HepG2 (cell line): ENCODE results near the gene STX1B. TPM values are rescaled to one million over a fixed set of nuclear protein-coding genes. Genes with fewer than 3 reads are reported as not detected.

Experiments used
- AKAP8 ChIP-seq: sonication (generic); formaldehyde crosslinking; IDR thresholded peaks from 2 replicates; pipeline ENCODE4 v1.5.1; 2020; ENCODE audit warnings: mild to moderate bottlenecking, missing genetic modification reagents
- DPF2 ChIP-seq: sonication (generic); formaldehyde crosslinking; IDR thresholded peaks from 2 replicates; pipeline ENCODE4 v1.4.0; 2020; ENCODE audit warnings: mild to moderate bottlenecking, low read depth, missing genetic modification reagents, borderline replicate concordance
- FOXP1 ChIP-seq, 2 experiments: fragments of 450-650 bp in 1 of 2; IDR thresholded peaks; 2 replicates each; pipeline ENCODE4 v1.6.1; 2017 to 2018; ENCODE audit warnings: antibody characterized with exemption in 1 of 2
- GABPA ChIP-seq, 2 experiments: IDR thresholded peaks; 2 replicates each; pipeline ENCODE4 v1.6.1; 2011 to 2016; ENCODE audit warnings: low read depth in 2 of 2, low read length in 1 of 2, missing biosample characterization in 1 of 2, missing genetic modification characterization in 1 of 2
- HNRNPK ChIP-seq: fragments of 200-400 bp; formaldehyde crosslinking; IDR thresholded peaks from 2 replicates; pipeline ENCODE4 v1.6.1; 2018; ENCODE audit warnings: low read length, low read depth, moderate library complexity, mild to moderate bottlenecking; ENCODE audit not compliant: poor library complexity, severe bottlenecking
- IKZF4 ChIP-seq: sonication (generic); formaldehyde crosslinking; IDR thresholded peaks from 2 replicates; pipeline ENCODE4 v1.5.1; 2020; ENCODE audit warnings: borderline replicate concordance, mild to moderate bottlenecking, low read depth, missing genetic modification reagents; ENCODE audit errors: not compliant biosample characterization
- MIER3 ChIP-seq: IDR thresholded peaks from 2 replicates; pipeline ENCODE4 v1.6.1; 2016; ENCODE audit warnings: missing compliant biosample characterization, borderline replicate concordance
- NFATC3 ChIP-seq: sonication (generic); formaldehyde crosslinking; IDR thresholded peaks from 2 replicates; pipeline ENCODE4 v1.5.1; 2020; ENCODE audit warnings: mild to moderate bottlenecking, missing genetic modification reagents
- NFE2L2 ChIP-seq: fragments of 150-350 bp; IDR thresholded peaks from 2 replicates; pipeline ENCODE4 v1.6.1; 2014; ENCODE audit warnings: low read length
- NFIC ChIP-seq: IDR thresholded peaks from 2 replicates; pipeline ENCODE4 v1.6.1; 2012; ENCODE audit warnings: mild to moderate bottlenecking, low read length, inconsistent platforms
- RBM22 ChIP-seq: fragments of 200-400 bp; formaldehyde crosslinking; optimal IDR thresholded peaks from 2 replicates; pipeline ENCODE3; 2017; ENCODE audit warnings: mild to moderate bottlenecking, low read length, moderate library complexity
- RFXANK ChIP-seq: IDR thresholded peaks from 2 replicates; pipeline ENCODE4 v1.6.1; 2016
- TARDBP ChIP-seq: sonication (generic); formaldehyde crosslinking; IDR thresholded peaks from 2 replicates; pipeline ENCODE4 v1.8.0; 2022; ENCODE audit warnings: mild to moderate bottlenecking, missing genetic modification reagents
- TBP ChIP-seq: sonication (generic); formaldehyde crosslinking; IDR thresholded peaks from 2 replicates; pipeline ENCODE4 v1.5.0; 2020; ENCODE audit warnings: missing genetic modification reagents
- TRAFD1 ChIP-seq: sonication (generic); formaldehyde crosslinking; IDR thresholded peaks from 2 replicates; pipeline ENCODE4 v1.5.1; 2020; ENCODE audit warnings: missing genetic modification reagents, mild to moderate bottlenecking, borderline replicate concordance
- ZFP37 ChIP-seq: sonication (generic); formaldehyde crosslinking; IDR thresholded peaks from 2 replicates; pipeline ENCODE4 v1.4.0; 2020; ENCODE audit warnings: missing genetic modification reagents, borderline replicate concordance
- ZNF10 ChIP-seq: sonication (generic); formaldehyde crosslinking; IDR thresholded peaks from 2 replicates; pipeline ENCODE4 v1.4.0; 2020; ENCODE audit warnings: mild to moderate bottlenecking, low read depth, missing genetic modification reagents, borderline replicate concordance
- ZNF292 ChIP-seq: sonication (generic); formaldehyde crosslinking; IDR thresholded peaks from 2 replicates; pipeline ENCODE4 v1.8.1; 2022; ENCODE audit warnings: mild to moderate bottlenecking, low read depth, missing genetic modification reagents, borderline replicate concordance
- ZNF329 ChIP-seq: sonication (generic); formaldehyde crosslinking; IDR thresholded peaks from 2 replicates; pipeline ENCODE4 v1.9.0; 2021; ENCODE audit warnings: low read depth, mild to moderate bottlenecking, missing genetic modification reagents
- ZNF331 ChIP-seq: sonication (generic); formaldehyde crosslinking; IDR thresholded peaks from 2 replicates; pipeline ENCODE4 v1.4.0; 2020; ENCODE audit warnings: missing genetic modification reagents
- ZNF562 ChIP-seq: sonication (generic); formaldehyde crosslinking; IDR thresholded peaks from 2 replicates; pipeline ENCODE4 v1.8.0; 2022; ENCODE audit warnings: missing genetic modification reagents, borderline replicate concordance
- ZNF672 ChIP-seq: sonication (generic); formaldehyde crosslinking; IDR thresholded peaks from 2 replicates; pipeline ENCODE4 v1.8.1; 2022; ENCODE audit warnings: missing genetic modification reagents
- ZNF780A ChIP-seq: sonication (generic); formaldehyde crosslinking; IDR thresholded peaks from 2 replicates; pipeline ENCODE4 v1.8.0; 2022; ENCODE audit warnings: mild to moderate bottlenecking, missing genetic modification reagents, moderate library complexity
- polyA plus RNA-seq, 8 experiments: library from polyadenylated mRNA; depleted of rRNA in 3 of 8; stranded (reverse) in 7 of 8; unstranded in 1 of 8; fragments of >200 nt; fragmentation: Illumina TruSeq in 4 of 8; extraction: Trizol in 4 of 8; gene quantifications; 2 replicates each; pipeline versions ENCODE4 v1.2.1 to v1.2.3, GENCODE V29; 2011 to 2016; ENCODE audit warnings: low read depth in 4 of 8, missing spikeins in 1 of 8, mixed read lengths in 1 of 8; ENCODE audit not compliant: insufficient read depth in 1 of 8
- total RNA-seq, 5 experiments: library from RNA; depleted of rRNA; stranded (reverse); fragments of >200 nt; fragmentation: Illumina TruSeq; extraction: Trizol; gene quantifications; 2 replicates each; pipeline ENCODE4 v1.2.3, GENCODE V29; 2016; ENCODE audit warnings: low read depth in 1 of 5
- TF ChIP-seq, protein P1 (sequence below): sonication (generic); formaldehyde crosslinking; IDR thresholded peaks from 2 replicates; pipeline ENCODE4 v1.8.0; 2023; ENCODE audit warnings: mild to moderate bottlenecking, missing genetic modification reagents
- TF ChIP-seq, protein P2 (sequence below): sonication (generic); formaldehyde crosslinking; IDR thresholded peaks from 2 replicates; pipeline ENCODE4 v1.4.0; 2020; ENCODE audit warnings: missing genetic modification reagents
- TF ChIP-seq, protein P3 (sequence below): sonication (generic); formaldehyde crosslinking; IDR thresholded peaks from 2 replicates; pipeline ENCODE4 v1.9.0; 2022; ENCODE audit warnings: low read depth, missing genetic modification reagents

The STX1B gene
- total and polyA plus RNA-seq, 2 of the 13 experiments (the other 11 are each of a cell fraction or from before 2014, with no cell fraction given): 2.1 to 3.0 TPM

DNA sequence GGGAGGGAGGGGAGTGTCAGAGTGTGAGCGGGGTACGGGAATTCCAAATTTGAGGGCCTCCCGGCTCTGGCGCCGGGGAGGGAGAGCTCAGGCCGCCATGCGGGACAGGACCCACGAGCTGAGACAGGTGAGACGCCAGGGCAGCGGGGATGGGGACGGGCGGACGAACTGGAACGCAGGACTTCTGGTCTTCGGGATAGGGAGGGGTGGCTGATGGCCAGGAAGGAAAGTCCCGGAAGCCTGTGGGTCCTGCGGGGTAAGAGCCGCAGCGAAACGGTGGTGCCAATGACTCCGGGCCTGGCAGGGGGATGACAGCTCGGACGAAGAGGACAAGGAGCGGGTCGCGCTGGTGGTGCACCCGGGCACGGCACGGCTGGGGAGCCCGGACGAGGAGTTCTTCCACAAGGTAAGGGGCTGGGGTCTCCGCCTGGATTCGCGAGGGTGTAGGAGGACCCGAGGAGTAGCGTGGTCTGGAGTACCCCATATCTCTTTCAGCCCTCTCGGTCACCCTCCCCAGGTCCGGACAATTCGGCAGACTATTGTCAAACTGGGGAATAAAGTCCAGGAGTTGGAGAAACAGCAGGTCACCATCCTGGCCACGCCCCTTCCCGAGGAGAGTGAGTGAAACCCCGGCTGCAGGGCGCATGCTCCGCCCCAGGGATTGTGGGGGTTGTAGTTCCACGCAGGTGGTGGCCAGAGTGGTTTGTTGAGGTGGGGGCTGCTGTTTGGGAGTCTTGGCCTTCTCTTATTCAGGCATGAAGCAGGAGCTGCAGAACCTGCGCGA, 23.5 kb upstream of the STX1B start (continued):
- TF ChIP-seq FOXP1 (IDR thresholded peaks at IDR 0.05): no peak
- no peak for TF ChIP-seq FOXP1 (CRISPR knock-in tag; IDR thresholded peaks at IDR 0.05)
- TF ChIP-seq RBM22: no peak
- TF ChIP-seq NFIC: no peak
- TF ChIP-seq AKAP8 (CRISPR knock-in tag): 0 out of 2 replicates have a peak, but pooled peaks have one; percentile 14
- TF ChIP-seq TARDBP: no peak
- TF ChIP-seq ZNF331 (CRISPR knock-in tag): peak; percentile 49; the same call in 1 of the 2 replicates
- TF ChIP-seq, protein P1, sequence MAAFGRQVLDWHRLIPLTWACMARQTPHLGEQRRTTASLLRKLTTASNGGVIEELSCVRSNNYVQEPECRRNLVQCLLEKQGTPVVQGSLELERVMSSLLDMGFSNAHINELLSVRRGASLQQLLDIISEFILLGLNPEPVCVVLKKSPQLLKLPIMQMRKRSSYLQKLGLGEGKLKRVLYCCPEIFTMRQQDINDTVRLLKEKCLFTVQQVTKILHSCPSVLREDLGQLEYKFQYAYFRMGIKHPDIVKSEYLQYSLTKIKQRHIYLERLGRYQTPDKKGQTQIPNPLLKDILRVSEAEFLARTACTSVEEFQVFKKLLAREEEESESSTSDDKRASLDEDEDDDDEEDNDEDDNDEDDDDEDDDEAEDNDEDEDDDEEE: peak; percentile 68; the same call in 1 of the 2 replicates
- TF ChIP-seq ZFP37 (CRISPR knock-in tag): peak; percentile 86
- no peak for TF ChIP-seq TRAFD1 (CRISPR knock-in tag)
- TF ChIP-seq GABPA (IDR thresholded peaks at IDR 0.05; ENCODE audit: low read depth, low read length): peak; percentile 57
- TF ChIP-seq GABPA (CRISPR knock-in tag; IDR thresholded peaks at IDR 0.05; ENCODE audit: low read depth): peak; percentile 86
- TF ChIP-seq MIER3 (CRISPR knock-in tag): peak; percentile 57
- TF ChIP-seq ZNF672 (CRISPR knock-in tag): 0 out of 2 replicates have a peak, but pooled peaks have one; percentile 26
- no peak for TF ChIP-seq ZNF562 (CRISPR knock-in tag)
- TF ChIP-seq RFXANK (CRISPR knock-in tag): no peak
- TF ChIP-seq IKZF4 (CRISPR knock-in tag): peak; percentile 93
- TF ChIP-seq DPF2 (CRISPR knock-in tag): no peak
- TF ChIP-seq, protein P2, sequence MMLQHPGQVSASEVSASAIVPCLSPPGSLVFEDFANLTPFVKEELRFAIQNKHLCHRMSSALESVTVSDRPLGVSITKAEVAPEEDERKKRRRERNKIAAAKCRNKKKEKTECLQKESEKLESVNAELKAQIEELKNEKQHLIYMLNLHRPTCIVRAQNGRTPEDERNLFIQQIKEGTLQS: no peak
- no peak for TF ChIP-seq ZNF10 (CRISPR knock-in tag)
- TF ChIP-seq NFE2L2: no peak
- no peak for TF ChIP-seq TBP (CRISPR knock-in tag)
- TF ChIP-seq, protein P3, sequence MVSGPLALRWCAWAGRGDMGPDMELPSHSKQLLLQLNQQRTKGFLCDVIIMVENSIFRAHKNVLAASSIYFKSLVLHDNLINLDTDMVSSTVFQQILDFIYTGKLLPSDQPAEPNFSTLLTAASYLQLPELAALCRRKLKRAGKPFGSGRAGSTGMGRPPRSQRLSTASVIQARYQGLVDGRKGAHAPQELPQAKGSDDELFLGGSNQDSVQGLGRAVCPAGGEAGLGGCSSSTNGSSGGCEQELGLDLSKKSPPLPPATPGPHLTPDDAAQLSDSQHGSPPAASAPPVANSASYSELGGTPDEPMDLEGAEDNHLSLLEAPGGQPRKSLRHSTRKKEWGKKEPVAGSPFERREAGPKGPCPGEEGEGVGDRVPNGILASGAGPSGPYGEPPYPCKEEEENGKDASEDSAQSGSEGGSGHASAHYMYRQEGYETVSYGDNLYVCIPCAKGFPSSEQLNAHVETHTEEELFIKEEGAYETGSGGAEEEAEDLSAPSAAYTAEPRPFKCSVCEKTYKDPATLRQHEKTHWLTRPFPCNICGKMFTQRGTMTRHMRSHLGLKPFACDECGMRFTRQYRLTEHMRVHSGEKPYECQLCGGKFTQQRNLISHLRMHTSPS: no peak
- peak; percentile 35 for TF ChIP-seq HNRNPK
- no peak; the same call in 1 of the 2 replicates for TF ChIP-seq NFATC3
- peak; percentile 81; the same call in 1 of the 2 replicates for TF ChIP-seq ZNF329 (CRISPR knock-in tag)
- TF ChIP-seq ZNF292 (CRISPR knock-in tag): peak; percentile 27; the same call in 1 of the 2 replicates
- TF ChIP-seq ZNF780A (CRISPR knock-in tag): no peak
